Measurements from ENCODE around the gene CFAP90.

CFAP90 gene

GRCh38 chr5:7848296-7848695 lies 2.6 kb downstream of the CFAP90 start:
- no peak for DNase-seq (ENCODE audit: low spot score)
- Histone ChIP-seq H3K4me3 (no peak overlapping the region), H3K27ac (no peak overlapping the region)
- TF ChIP-seq CTCF (IDR thresholded peaks at IDR 0.05): no peak

- DNase-seq (ENCODE audit: low spot score): no peak
- no peak for TF ChIP-seq CTCF (IDR thresholded peaks at IDR 0.05)
- Histone ChIP-seq H3K4me3 (no peak overlapping the region), H3K27ac (no peak overlapping the region)
These were observed 4.6 kb downstream of the CFAP90 start for GRCh38 chr5:7846327-7846726.

GRCh38 chr5:7845557-7845956 lies 5.4 kb downstream of the CFAP90 start:
- Histone ChIP-seq H3K27ac (no peak overlapping the region), H3K4me3 (no peak overlapping the region)
- DNase-seq (ENCODE audit: low spot score): no peak
- no peak for TF ChIP-seq CTCF (IDR thresholded peaks at IDR 0.05)

DNA sequence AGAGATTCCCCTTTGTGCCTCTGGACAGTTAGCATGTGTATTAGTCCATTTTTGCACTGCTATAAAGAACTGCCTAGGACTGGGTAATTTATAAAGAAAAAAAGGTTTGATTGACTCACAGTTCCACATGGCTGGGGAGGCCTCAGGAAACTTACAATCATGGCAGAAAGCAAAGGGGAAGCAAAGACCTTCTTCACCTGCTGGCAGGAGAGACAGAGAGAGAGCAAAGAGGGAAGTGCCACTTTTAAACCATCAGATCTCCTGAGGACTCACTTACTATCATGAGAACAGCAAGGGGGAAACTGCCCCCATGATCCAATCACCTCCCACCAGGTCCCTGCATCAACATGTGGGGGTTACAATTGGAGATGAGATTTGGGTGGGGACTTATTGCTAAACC lies 6.0 kb downstream of the CFAP90 start:
- no peak for DNase-seq (ENCODE audit: low spot score)
- no peak overlapping the region for H3K27ac ChIP-seq
- no peak overlapping the region for H3K4me3 ChIP-seq
- TF ChIP-seq CTCF (IDR thresholded peaks at IDR 0.05): no peak

GRCh38 chr5:7842531-7842930 lies 8.4 kb downstream of the CFAP90 start:
- DNase-seq (ENCODE audit: low spot score): no peak
- Histone ChIP-seq H3K4me3 (no peak overlapping the region), H3K27ac (no peak overlapping the region)
- no peak for TF ChIP-seq CTCF (IDR thresholded peaks at IDR 0.05)

DNA sequence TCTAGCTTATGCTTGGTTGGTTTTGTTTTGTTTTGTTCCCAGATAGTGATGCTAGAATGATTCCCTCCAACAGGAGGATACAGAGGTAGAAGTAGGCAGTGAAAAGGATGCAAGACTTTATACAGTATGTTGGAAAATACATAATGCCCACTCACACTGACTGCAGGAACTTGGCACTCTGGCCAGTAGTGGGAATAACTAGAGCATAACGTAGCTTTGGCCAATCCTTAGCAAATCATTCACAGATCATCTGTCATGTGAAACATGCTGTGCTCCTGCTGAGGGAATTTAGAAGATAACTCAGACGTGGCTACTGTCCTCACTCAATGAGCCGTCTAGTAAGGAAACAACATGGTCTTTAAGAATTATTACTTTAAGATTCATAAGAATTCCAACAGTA lies 13.5 kb downstream of the CFAP90 start:
- H3K27ac ChIP-seq: no peak overlapping the region
- DNase-seq (ENCODE audit: low spot score): no peak
- H3K4me3 ChIP-seq: no peak overlapping the region
- TF ChIP-seq CTCF (IDR thresholded peaks at IDR 0.05): no peak

GRCh38 chr5:7834982-7835381 lies 16.0 kb downstream of the CFAP90 start:
- Histone ChIP-seq H3K4me3 (no peak overlapping the region), H3K27ac (no peak overlapping the region)
- no peak for TF ChIP-seq CTCF (IDR thresholded peaks at IDR 0.05)
- no peak for DNase-seq (ENCODE audit: low spot score)

Measured in coronary artery (tissue), 2 donors.